ENCODE results near the gene PM20D1. TPM values are rescaled to one million over a fixed set of nuclear protein-coding genes. Genes with fewer than 3 reads are reported as not detected.
A peak's percentile ranks its signal among the peaks of the same experiment; 100 is the strongest.
"Not testable (repeated sequence)": the region's sequence is repeated elsewhere in the genome, so short reads cannot be mapped to it uniquely, and the experiment has no call there.

The PM20D1 gene
- total RNA-seq, 2 experiments from 2014 or later, result 0.50 to 1.3 TPM

- no peak for DNase-seq
- Mint-ChIP-seq H3K9me3 (peaks cover 4% of the 10 kb centered on the region), H3K27me3 (no peaks in the 10 kb centered on the region), H3K36me3 (peaks cover 3% of the 10 kb centered on the region), H3K4me3 (no peak overlapping the region), H3K27ac (no peak overlapping the region), H3K4me1 (peaks cover 9% of the 10 kb centered on the region)
- POLR2A ChIA-PET, result no interaction called here
- ATAC-seq (ENCODE audit: low read depth), result no peak
These were observed 22.9 kb downstream of the PM20D1 start for GRCh38 chr1:205826995-205827394.

- peaks cover 4% of the 10 kb centered on the region for H3K9me3 Mint-ChIP-seq
- POLR2A ChIA-PET, result no interaction called here
- H3K27ac Mint-ChIP-seq, result no peak overlapping the region
- no peak for DNase-seq
- peaks cover 9% of the 10 kb centered on the region for H3K4me1 Mint-ChIP-seq
- no peak for ATAC-seq (ENCODE audit: low read depth)
- no peaks in the 10 kb centered on the region for H3K27me3 Mint-ChIP-seq
- H3K36me3 Mint-ChIP-seq, result peaks cover 3% of the 10 kb centered on the region
- H3K4me3 Mint-ChIP-seq, result no peak overlapping the region
These were observed 23.7 kb downstream of the PM20D1 start for GRCh38 chr1:205826016-205826806.

- Mint-ChIP-seq H3K4me1 (peaks cover 9% of the 10 kb centered on the region), H3K9me3 (peaks cover 4% of the 10 kb centered on the region), H3K27me3 (peaks cover 3% of the 10 kb centered on the region), H3K27ac (no peak overlapping the region), H3K36me3 (peaks cover 3% of the 10 kb centered on the region), H3K4me3 (no peak overlapping the region)
- ATAC-seq (ENCODE audit: low read depth) (no peak), DNase-seq (no peak)
- POLR2A ChIA-PET, result no interaction called here
These were observed 25.8 kb downstream of the PM20D1 start for GRCh38 chr1:205824180-205824579.

- H3K4me3 Mint-ChIP-seq; H3K27ac Mint-ChIP-seq; ATAC-seq (ENCODE audit: low read depth); H3K27me3 Mint-ChIP-seq; POLR2A ChIA-PET; H3K36me3 Mint-ChIP-seq; H3K9me3 Mint-ChIP-seq; DNase-seq; H3K4me1 Mint-ChIP-seq: not testable (repeated sequence)
These were observed 26.7 kb downstream of the PM20D1 start for GRCh38 chr1:205823260-205823659.

- Mint-ChIP-seq H3K27ac (no peak overlapping the region), H3K36me3 (peaks cover 3% of the 10 kb centered on the region), H3K9me3 (peaks cover 4% of the 10 kb centered on the region), H3K27me3 (peaks cover 3% of the 10 kb centered on the region), H3K4me1 (peaks cover 9% of the 10 kb centered on the region), H3K4me3 (no peak overlapping the region)
- POLR2A ChIA-PET, result no interaction called here
- ATAC-seq (ENCODE audit: low read depth) (no peak), DNase-seq (no peak)
These were observed 27.5 kb downstream of the PM20D1 start for GRCh38 chr1:205822397-205822796.

- Mint-ChIP-seq H3K4me1 (peaks cover 7% of the 10 kb centered on the region), H3K27ac (no peak overlapping the region), H3K9me3 (no peaks in the 10 kb centered on the region), H3K27me3 (peaks cover 10% of the 10 kb centered on the region), H3K36me3 (peaks cover 1% of the 10 kb centered on the region), H3K4me3 (no peak overlapping the region)
- DNase-seq (no peak), ATAC-seq (ENCODE audit: low read depth) (no peak)
- POLR2A ChIA-PET, result no interaction called here
These were observed 31.9 kb downstream of the PM20D1 start for GRCh38 chr1:205817988-205818387.

GRCh38 chr1:205817364-205817763 is 32.6 kb downstream of the PM20D1 start:
- POLR2A ChIA-PET, result no interaction called here
- Mint-ChIP-seq H3K4me1 (peaks cover 8% of the 10 kb centered on the region), H3K9me3 (no peaks in the 10 kb centered on the region), H3K27me3 (peaks cover 10% of the 10 kb centered on the region), H3K27ac (no peak overlapping the region), H3K4me3 (no peak overlapping the region), H3K36me3 (peaks cover 1% of the 10 kb centered on the region)
- DNase-seq, result no peak
- ATAC-seq (ENCODE audit: low read depth), result no peak

GRCh38 chr1:205813755-205814058 is 36.2 kb downstream of the PM20D1 start:
- Mint-ChIP-seq H3K4me1 (peaks cover 23% of the 10 kb centered on the region), H3K9me3 (no peaks in the 10 kb centered on the region)

GRCh38 chr1:205812878-205813754 is 36.8 kb downstream of the PM20D1 start, which contains the start of gene SLC41A1:
SLC41A1 (minus strand) TSS chr1:205813198; CDS start chr1:205810441, 2,757 bp downstream.
- H3K27ac Mint-ChIP-seq, result peak within 1 kb of the TSS; percentile 84

More at GRCh38 chr1:205813755-205814058, 36.2 kb downstream of the PM20D1 start:
- peaks cover 7% of the 10 kb centered on the region for H3K27me3 Mint-ChIP-seq
- no peak for ATAC-seq (ENCODE audit: low read depth)
- POLR2A ChIA-PET, result no interaction called here
- H3K27ac Mint-ChIP-seq, result peak overlapping the region; percentile 79
- DNase-seq, result no peak
- peak overlapping the region; percentile 88 for H3K4me3 Mint-ChIP-seq
- H3K36me3 Mint-ChIP-seq, result peaks cover 4% of the 10 kb centered on the region

GRCh38 chr1:205812271-205812877 is 37.6 kb downstream of the PM20D1 start:
- DNase-seq, result peak; percentile 42
- no peaks in the 10 kb centered on the region for H3K9me3 Mint-ChIP-seq
- peaks cover 8% of the 10 kb centered on the region for H3K36me3 Mint-ChIP-seq
- peak overlapping the region; percentile 84 for H3K27ac Mint-ChIP-seq
- peaks cover 7% of the 10 kb centered on the region for H3K27me3 Mint-ChIP-seq
- H3K4me3 Mint-ChIP-seq, result peak overlapping the region; percentile 93
- POLR2A ChIA-PET, result no interaction called here
- ATAC-seq (ENCODE audit: low read depth), result peak; percentile 14
- peaks cover 25% of the 10 kb centered on the region for H3K4me1 Mint-ChIP-seq

More at GRCh38 chr1:205812878-205813754, 36.8 kb downstream of the PM20D1 start, which contains the start of gene SLC41A1:
- Mint-ChIP-seq H3K36me3 (peaks cover 7% of the 10 kb centered on the region), H3K9me3 (no peaks in the 10 kb centered on the region), H3K4me1 (peaks cover 24% of the 10 kb centered on the region), H3K4me3 (peak within 1 kb of the TSS; percentile 93), H3K27me3 (peaks cover 7% of the 10 kb centered on the region)
- DNase-seq (peak; percentile 89), ATAC-seq (ENCODE audit: low read depth) (peak; percentile 92)
- POLR2A ChIA-PET, result no interaction called here

GRCh38 chr1:205811660-205812059 is 38.3 kb downstream of the PM20D1 start:
- POLR2A ChIA-PET, result no interaction called here
- H3K27ac Mint-ChIP-seq, result peak overlapping the region; percentile 84

GRCh38 chr1:205810448-205811157 is 39.3 kb downstream of the PM20D1 start:
- H3K4me3 Mint-ChIP-seq, result no peak overlapping the region
- H3K9me3 Mint-ChIP-seq, result no peaks in the 10 kb centered on the region
- POLR2A ChIA-PET, result no interaction called here
- H3K27me3 Mint-ChIP-seq, result peaks cover 7% of the 10 kb centered on the region
- peaks cover 39% of the 10 kb centered on the region for H3K4me1 Mint-ChIP-seq
- H3K27ac Mint-ChIP-seq, result no peak overlapping the region
- H3K36me3 Mint-ChIP-seq, result peaks cover 9% of the 10 kb centered on the region
- DNase-seq (no peak), ATAC-seq (ENCODE audit: low read depth) (no peak)

More at GRCh38 chr1:205811660-205812059, 38.3 kb downstream of the PM20D1 start:
- Mint-ChIP-seq H3K9me3 (no peaks in the 10 kb centered on the region), H3K36me3 (peaks cover 9% of the 10 kb centered on the region), H3K4me1 (peaks cover 30% of the 10 kb centered on the region), H3K27me3 (peaks cover 7% of the 10 kb centered on the region), H3K4me3 (peak overlapping the region; percentile 93)
- no peak for DNase-seq
- ATAC-seq (ENCODE audit: low read depth), result no peak

- H3K9me3 Mint-ChIP-seq, result no peaks in the 10 kb centered on the region
- no peak overlapping the region for H3K4me3 Mint-ChIP-seq
- H3K4me1 Mint-ChIP-seq, result peaks cover 45% of the 10 kb centered on the region
- H3K27ac Mint-ChIP-seq, result no peak overlapping the region
- ATAC-seq (ENCODE audit: low read depth) (no peak), DNase-seq (no peak)
- H3K36me3 Mint-ChIP-seq, result peaks cover 9% of the 10 kb centered on the region
- POLR2A ChIA-PET, result no interaction called here
- H3K27me3 Mint-ChIP-seq, result peaks cover 7% of the 10 kb centered on the region
These were observed 40.0 kb downstream of the PM20D1 start for GRCh38 chr1:205809942-205810345.

All from activated naive CD8-positive, alpha-beta T cell treated with anti-CD3 and anti-CD28 coated beads, Interleukin-2, amount 10 ng/mL, durations not matched to agents 7 days and 5 days (primary cell).